OCI-LY7 (cell line): Measurements from ENCODE around the gene BAG1. TPM values are rescaled to one million over a fixed set of nuclear protein-coding genes. Genes with fewer than 3 reads are reported as not detected.

Experiments used
- Bru-seq: library from RNA; stranded (reverse); fragments of 400-500 nt; gene quantifications from one replicate; lab custom pipeline; 2021; lab: Mats Ljungman, UMichigan
- BruChase-seq, 2 experiments: library from RNA; stranded (reverse); fragments of 400-500 nt; gene quantifications; one replicate each; lab custom pipeline; 2021; lab: Mats Ljungman, UMichigan
- BruUV-seq: library from RNA; stranded (reverse); fragments of 400-500 nt; replicated peaks from 2 replicates; lab custom pipeline; 2021; lab: Mats Ljungman, UMichigan
- CTCF ChIA-PET: fragments of 300-600 bp; sonication (Branson Sonifier 250); formaldehyde crosslinking; loops from one replicate; lab custom pipeline; 2022; ENCODE audit warnings: antibody characterized with exemption; ENCODE audit not compliant: unreplicated experiment; lab: Charles Lee
- POLR2A ChIA-PET: fragments of 300-600 bp; sonication (Branson Sonifier 250); formaldehyde crosslinking; loops from one replicate; lab custom pipeline; 2022; ENCODE audit warnings: antibody characterized with exemption; lab: Charles Lee
- DNase-seq: peaks from one replicate; pipeline ENCODE4 v3.0.0-alpha.2; 2015; ENCODE audit warnings: low spot score
- H2AFZ ChIP-seq: fragments of 200-600 bp; sonication (generic), shearing (Covaris generic); 2 replicates; pipeline ENCODE4 v1.6.1; 2014; ENCODE audit warnings: mild to moderate bottlenecking, antibody characterized with exemption, low read length, moderate library complexity
- H3K27ac ChIP-seq: fragments of 200-600 bp; sonication (generic); 2 replicates; pipeline ENCODE4 v1.5.1; 2014; ENCODE audit warnings: mixed run types, low read depth, mild to moderate bottlenecking, moderate library complexity, low read length, inconsistent platforms; ENCODE audit not compliant: poor library complexity, severe bottlenecking
- H3K36me3 ChIP-seq: fragments of 200-600 bp; sonication (generic); 2 replicates; pipeline ENCODE4 v1.6.1; 2014; ENCODE audit warnings: mild to moderate bottlenecking, antibody characterized with exemption, low read length, moderate library complexity, mixed read lengths; ENCODE audit not compliant: insufficient read depth
- H3K4me1 ChIP-seq: fragments of 200-600 bp; sonication (generic); 2 replicates; pipeline ENCODE4 v1.5.1; 2014; ENCODE audit warnings: mild to moderate bottlenecking, low read length; ENCODE audit not compliant: insufficient read depth, poor library complexity, severe bottlenecking
- H3K4me2 ChIP-seq: fragments of 200-600 bp; sonication (generic); 2 replicates; pipeline ENCODE4 v1.6.1; 2014; ENCODE audit warnings: mild to moderate bottlenecking, low read length
- H3K4me3 ChIP-seq: fragments of 200-600 bp; sonication (generic); 2 replicates; pipeline ENCODE4 v1.5.1; 2014; ENCODE audit warnings: mild to moderate bottlenecking, low read depth, low read length; ENCODE audit not compliant: poor library complexity, severe bottlenecking
- H3K79me2 ChIP-seq: fragments of 200-600 bp; sonication (generic); 2 replicates; pipeline ENCODE4 v1.6.1; 2016; ENCODE audit warnings: low read depth, mild to moderate bottlenecking, low read length, moderate library complexity, mixed read lengths; ENCODE audit not compliant: insufficient read depth
- H3K9me2 ChIP-seq: fragments of 200-600 bp; sonication (generic); 2 replicates; pipeline ENCODE4 v1.6.1; 2016; ENCODE audit warnings: mild to moderate bottlenecking, low read length, mixed read lengths; ENCODE audit not compliant: insufficient read depth
- H3K9me3 ChIP-seq: fragments of 200-600 bp; sonication (generic); 2 replicates; pipeline ENCODE4 v1.6.1; 2014; ENCODE audit warnings: mild to moderate bottlenecking, mixed run types, low read length, mixed read lengths
- H4K20me1 ChIP-seq: fragments of 200-600 bp; sonication (generic); 2 replicates; pipeline ENCODE4 v1.6.1; 2014; ENCODE audit warnings: mild to moderate bottlenecking, antibody characterized with exemption, low read length, moderate library complexity, mixed read lengths; ENCODE audit not compliant: insufficient read depth
- CTCF ChIP-seq: fragments of 200-600 bp; sonication (generic); conservative IDR thresholded peaks from 2 replicates; pipeline ENCODE4 v1.5.1; 2014; ENCODE audit warnings: mild to moderate bottlenecking, antibody characterized with exemption, low read length, moderate library complexity, mixed read lengths
- EZH2phosphoT487 ChIP-seq: fragments of 200-600 bp; sonication (generic); IDR thresholded peaks from 2 replicates; pipeline ENCODE4 v1.6.1; 2018; ENCODE audit warnings: low read depth, borderline replicate concordance, mild to moderate bottlenecking, mixed run types, antibody characterized with exemption, low read length, moderate library complexity, mixed read lengths
- intact Hi-C: fragments of 100-400 bp; cut with micrococcal nuclease; formaldehyde crosslinking; loops from one replicate; pipeline ENCODE4 v1.10.0; 2022; ENCODE audit not compliant: unreplicated experiment
- long read RNA-seq: library from polyadenylated mRNA; stranded (forward); transcript quantifications from one replicate; pipeline ENCODE4 v2.0.0, GENCODE V29; 2022
- total RNA-seq, 2 experiments: library from RNA; depleted of rRNA in 1 of 2; stranded (reverse); fragments of >200 nt in 1 of 2; shearing (Covaris generic) in 1 of 2; gene quantifications; 2 replicates each; pipeline ENCODE4 v1.2.3, GENCODE V29; 2014 to 2022

Gene BAG1
- 48.1 and 68.3 TPM in 2 replicates for total RNA-seq (2014; rRNA removed; shearing (Covaris generic))
- total RNA-seq (2022) = 69.6 and 86.0 TPM in 2 replicates
- Bru-seq, nascent RNA = percentile 84 among the genes with signal in this experiment
- percentile 76 among the genes with signal in this experiment for BruChase-seq, experiment 1, labeled RNA remaining after a 6-hour chase
- BruChase-seq, experiment 2, labeled RNA remaining after a 2-hour chase = percentile 71 among the genes with signal in this experiment
- long read RNA-seq, transcript BAG1-210 (7 exons, 3,786 nt) = major isoform, 128 of 144 reads
- long read RNA-seq, partial matches to known transcripts = 0 of 144 reads
- long read RNA-seq, other reads (novel, unspliced or antisense) = 12 of 144 reads

GRCh38 chr9:33264473-33265177 lies at the start of gene BAG1, which contains the start of gene CHMP5:
Gene BAG1 (minus strand): TSS chr9:33264708.
Gene CHMP5 (plus strand): TSS chr9:33265049. CDS start chr9:33265079, 30 bp downstream.
- Histone ChIP-seq H3K79me2 (peaks cover 33% of the 10 kb centered on the region), H3K36me3 (peaks cover 65% of the 10 kb centered on the region), H4K20me1 (no peaks in the 10 kb centered on the region), H3K9me2 (no peaks in the 10 kb centered on the region), H3K4me3 (peak within 1 kb of the TSS; percentile 77), H3K9me3 (no peaks in the 10 kb centered on the region), H3K4me2 (peak within 1 kb of the TSS; percentile 98), H3K4me1 (peaks cover 12% of the 10 kb centered on the region), H2AFZ (peak within 1 kb of the TSS; percentile 47; the same call in 1 of the 2 replicates), H3K27ac (peak within 1 kb of the TSS; percentile 32)
- POLR2A ChIA-PET = interaction anchor here (1.2 to 1.7 kb wide), 2 partner anchors 17 to 25 kb away, joined by 3 to 5 read pairs; partner anchors contain the start of gene NFX1
- TF ChIP-seq EZH2phosphoT487 (no peak), CTCF (no peak)
- intact Hi-C loops = loop anchor here (1.0 kb wide), 2 partner anchors 26 to 33 kb away; partner anchors contain the start of gene NFX1
- peak; percentile 99 for DNase-seq
- BruUV-seq = no TSS peak
- CTCF ChIA-PET = interaction anchor here (0.6 kb wide), 1 partner anchor 18 kb away, joined by 3 read pairs; no protein-coding TSS in a partner anchor

GRCh38 chr9:33311953-33312352 lies 47.4 kb upstream of the BAG1 start:
- BruUV-seq = no TSS peak
- POLR2A ChIA-PET = no interaction called here
- H3K9me2 ChIP-seq = no peaks in the 10 kb centered on the region
- intact Hi-C loops = no loop called here
- no peaks in the 10 kb centered on the region for H4K20me1 ChIP-seq
- no peak overlapping the region for H2AFZ ChIP-seq
- H3K9me3 ChIP-seq = no peaks in the 10 kb centered on the region
- DNase-seq = no peak
- H3K4me2 ChIP-seq = no peak overlapping the region
- H3K4me1 ChIP-seq = no peaks in the 10 kb centered on the region
- H3K4me3 ChIP-seq = no peak overlapping the region
- no peak overlapping the region for H3K27ac ChIP-seq
- CTCF ChIA-PET = no interaction called here
- no peak for TF ChIP-seq CTCF
- no peak for TF ChIP-seq EZH2phosphoT487
- peaks cover 100% of the 10 kb centered on the region for H3K36me3 ChIP-seq
- H3K79me2 ChIP-seq = no peaks in the 10 kb centered on the region
